GM19395 (cell line): ENCODE results near the gene INPP1.

Source experiments
- ATAC-seq: cut with Tn5 transposase; IDR thresholded peaks from one replicate; pipeline ENCODE4 v1.9.1; 2021; ENCODE audit warnings: mild to moderate bottlenecking, moderate library complexity; ENCODE audit not compliant: unreplicated experiment

The INPP1 gene

DNA sequence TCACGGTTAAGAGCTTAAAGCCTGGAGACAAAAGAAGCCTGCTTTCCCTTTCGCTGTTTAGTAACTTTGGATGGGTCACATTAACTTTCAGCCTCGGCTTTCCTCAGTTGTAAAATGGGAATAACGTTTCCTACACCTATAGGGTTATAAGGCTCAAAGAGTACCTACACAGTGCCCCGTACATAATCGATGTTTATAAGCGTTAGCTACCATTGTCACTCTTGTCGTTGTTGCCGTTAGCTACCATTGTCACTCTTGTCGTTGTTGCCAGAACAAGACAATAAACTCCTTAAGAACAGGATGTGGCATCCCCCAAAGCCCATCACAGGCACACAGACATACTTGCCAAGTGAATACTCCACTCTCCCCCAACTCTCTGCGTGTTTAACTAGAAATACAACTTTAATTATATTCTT is 63.9 kb downstream of the INPP1 start:
- peak; percentile 0 for ATAC-seq

DNA sequence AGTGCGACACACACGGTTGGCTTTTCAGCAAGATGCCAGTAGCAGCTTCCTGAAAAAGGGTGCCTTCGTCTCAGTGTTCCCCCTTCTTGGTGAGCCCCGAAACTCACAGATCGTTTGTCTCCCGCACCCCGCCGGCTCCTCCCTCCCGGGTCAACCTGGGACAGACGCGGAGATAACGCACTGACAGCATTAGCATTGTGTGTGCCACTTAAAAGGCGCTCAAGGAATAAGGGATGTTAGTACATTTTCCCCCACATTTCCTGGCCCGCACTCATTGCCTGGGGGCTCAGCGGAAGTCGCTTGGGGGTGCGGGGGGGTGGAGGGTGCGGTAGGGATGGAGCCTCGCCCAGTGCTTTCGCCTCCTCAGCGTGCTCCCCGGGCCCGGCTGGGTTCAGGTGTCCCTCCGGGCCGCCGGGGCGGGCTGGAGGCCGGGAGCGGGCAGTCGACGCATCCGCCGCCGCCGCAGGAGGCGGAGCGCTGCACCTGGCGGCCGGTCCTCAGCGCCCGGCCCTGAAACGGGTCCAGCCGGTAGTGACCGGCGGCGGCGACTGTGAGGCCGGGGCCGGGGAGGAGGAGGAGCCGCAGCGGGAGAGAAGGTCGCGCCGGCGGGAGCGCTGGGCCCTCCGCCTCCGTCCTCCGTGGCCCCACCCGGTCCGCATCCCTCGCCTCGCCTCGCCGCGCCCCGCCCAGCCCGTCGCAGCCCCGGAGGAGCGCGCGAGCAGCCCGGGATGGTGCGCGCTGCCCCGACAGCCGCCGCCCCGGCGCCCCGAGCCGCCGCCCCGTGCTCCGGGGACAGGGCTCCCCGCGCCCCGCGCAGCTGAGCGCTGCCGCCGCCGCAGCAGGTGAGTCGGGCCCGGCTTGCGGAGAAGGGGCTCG is 64.5 kb downstream of the INPP1 start, which contains the start of gene MFSD6:
Gene MFSD6, plus strand, starts transcription at position 694 of the 876 bp plus-strand sequence. CDS start 27,675 bp downstream, outside the sequence.
- peak; percentile 58 for ATAC-seq

DNA sequence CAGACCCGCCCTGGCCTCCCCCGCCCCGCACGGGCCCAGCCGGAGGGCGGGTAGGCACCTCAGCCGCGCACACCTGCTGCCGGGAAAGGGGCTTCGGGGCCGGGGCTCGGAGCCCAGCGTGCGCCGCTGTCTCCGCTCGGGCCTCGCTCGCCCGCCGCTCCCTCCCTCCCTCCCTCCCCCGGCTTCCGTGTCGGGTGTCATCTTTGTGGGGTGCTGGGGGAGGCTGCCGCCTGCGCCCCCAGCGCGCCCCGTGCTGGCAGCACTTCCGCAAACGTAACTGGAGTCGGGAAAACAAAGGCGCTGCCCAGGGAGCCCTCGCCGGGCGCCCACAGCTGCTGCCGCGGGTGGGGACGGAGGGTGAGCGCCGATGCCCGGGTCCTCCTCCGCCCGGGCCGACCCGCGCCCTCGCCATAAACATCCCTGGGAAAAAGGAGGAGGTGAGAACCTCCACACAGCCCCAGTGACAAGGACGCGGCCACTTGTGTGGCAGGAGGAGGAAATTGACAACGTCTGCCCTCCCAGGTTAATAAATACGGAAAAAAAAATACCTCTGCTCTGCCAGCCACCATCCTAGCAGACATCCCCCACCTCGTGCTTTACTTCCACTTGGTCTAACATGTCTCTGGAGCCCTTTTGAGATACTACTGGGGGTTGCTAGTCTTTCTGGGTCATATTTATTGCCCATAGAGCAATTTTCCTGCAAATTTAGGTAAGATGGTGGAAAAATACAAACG is 65.3 kb downstream of the INPP1 start:
- peak; percentile 68 for ATAC-seq

DNA sequence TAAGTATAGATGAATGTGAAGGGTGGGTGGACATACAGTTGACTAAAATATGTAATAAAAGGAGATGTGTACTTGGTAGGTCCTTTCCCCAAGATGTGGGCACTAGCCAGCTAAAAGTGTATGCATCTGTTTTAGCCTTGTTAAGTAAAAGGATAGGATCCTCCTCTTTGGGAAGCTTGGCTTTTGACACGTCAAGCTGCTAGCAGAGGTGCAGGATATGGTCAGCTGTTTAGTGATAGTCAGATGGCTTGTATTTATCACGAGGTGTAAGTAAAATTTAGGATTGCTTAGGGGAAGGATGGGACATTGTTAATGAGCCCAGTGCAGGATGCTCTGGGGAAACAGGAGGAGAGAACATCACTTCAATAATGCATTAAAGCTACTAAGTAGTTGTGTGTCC is 66.2 kb downstream of the INPP1 start:
- ATAC-seq = no peak

DNA sequence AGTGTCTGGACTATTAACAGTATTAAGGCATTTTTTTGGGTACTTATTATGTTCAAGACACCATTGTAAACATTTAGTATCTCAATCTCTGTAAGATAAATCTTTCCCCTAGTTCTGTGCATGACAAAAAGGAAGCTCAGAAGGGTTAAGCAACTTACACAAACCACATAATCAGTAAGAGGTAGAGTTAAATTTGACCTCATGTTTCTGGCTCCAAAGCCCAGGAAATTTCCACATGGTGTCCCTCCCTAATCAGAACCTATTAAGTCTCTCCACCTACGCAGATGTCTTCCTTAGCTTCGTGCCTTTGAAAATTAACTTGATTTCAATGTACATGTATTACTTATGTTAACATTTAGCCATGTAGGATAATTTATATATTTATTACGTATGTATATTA is 66.8 kb downstream of the INPP1 start:
- ATAC-seq = no peak

DNA sequence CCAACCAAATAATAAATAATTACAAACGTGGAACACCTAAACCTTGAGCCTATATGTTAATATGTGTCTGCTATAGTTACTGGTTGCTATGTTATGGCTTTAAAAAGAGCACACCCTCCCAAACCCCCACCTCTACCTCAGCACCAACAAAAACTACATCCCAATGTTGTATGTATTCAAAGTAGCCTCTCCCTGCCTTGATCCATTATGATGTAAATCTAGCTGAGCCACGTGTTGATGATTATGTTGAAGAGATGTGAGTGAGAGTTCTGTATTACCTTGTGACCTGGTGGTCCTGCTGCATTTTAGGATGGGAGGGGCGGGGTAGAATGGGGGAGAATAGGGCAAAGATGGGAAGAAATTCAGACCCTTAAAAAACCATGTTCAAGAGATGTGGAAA is 69.6 kb downstream of the INPP1 start:
- no peak for ATAC-seq

DNA sequence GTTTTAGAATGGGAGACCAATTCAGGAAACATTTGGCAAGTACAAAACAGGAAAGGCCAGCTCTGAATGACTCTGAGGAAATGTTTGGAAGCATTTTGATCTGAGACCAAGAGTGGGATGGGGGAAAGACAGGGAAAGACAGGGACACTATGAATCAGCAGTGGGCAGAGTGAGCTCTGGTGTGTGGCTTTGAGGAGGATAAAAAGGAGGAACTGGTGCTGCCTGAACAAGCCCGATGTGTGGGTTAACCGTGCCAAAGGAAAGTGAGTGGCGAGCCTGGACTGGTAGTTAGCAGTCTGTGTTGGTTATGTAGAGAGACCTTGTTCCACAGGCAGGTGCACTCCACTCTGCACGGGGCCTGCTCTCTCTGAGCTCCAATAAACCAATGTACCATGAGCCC is 70.0 kb downstream of the INPP1 start:
- no peak for ATAC-seq

DNA sequence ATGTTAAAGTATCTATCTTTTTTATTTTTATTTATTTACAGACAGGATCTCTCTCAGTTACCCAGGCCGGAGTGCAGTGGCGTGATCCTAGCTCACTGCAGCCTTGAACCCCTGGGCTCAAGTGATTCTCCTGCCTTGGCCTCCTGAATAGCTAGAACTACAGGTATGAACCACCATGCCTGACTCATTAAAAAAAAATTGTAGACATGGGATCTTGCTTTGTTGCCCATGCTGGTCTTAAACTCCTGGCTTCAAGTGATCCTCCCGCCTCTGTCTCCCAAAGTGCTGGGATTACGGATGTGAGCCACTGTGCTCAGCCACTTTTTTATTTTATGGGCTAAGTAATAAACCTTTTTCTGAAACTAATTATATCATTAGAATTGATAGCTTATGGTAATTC is 71.9 kb downstream of the INPP1 start:
- no peak for ATAC-seq

DNA sequence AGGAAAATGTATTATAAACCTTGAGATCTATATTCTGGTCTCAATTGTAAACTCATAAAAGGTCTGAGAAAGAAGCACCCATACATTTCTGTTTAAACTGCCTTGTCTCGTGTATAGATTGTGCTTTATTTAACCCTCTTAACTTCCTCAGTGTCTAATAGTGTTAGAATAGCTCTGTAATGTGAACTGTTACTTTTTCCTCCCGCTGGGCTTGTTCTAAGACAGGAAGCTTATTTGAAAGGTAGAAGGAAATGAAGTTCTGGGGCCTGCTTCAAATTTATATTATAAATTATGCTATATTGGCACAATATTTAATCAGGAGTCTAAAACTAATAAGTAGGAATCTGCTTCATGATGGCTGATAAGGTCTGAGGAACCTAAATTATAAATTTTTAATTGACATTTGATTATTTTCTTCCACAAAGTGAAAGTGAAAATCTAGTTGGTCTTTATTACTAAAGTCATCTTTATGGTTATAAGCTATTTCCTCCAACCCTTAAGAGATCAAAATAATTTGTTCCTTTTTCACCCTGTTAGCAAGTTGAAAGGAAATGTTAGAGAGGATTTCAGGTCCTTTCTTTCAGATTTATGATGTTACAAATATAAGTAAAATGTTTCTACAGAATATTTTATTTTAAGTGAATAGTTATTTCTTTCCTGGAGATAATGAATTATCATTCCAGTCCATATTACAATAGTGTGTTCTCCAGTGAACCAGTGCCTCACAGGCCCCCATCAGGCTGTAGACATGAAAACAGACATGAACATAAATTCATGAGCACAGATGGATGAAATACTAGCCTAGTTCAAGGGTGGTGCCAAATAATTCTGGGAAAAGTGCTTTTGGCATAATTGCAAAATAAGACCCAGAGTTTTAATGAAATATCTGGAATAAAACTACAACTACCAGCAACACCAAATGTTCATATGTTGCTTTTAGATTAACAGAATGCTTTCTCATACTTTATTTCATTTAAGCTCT is 72.7 kb downstream of the INPP1 start:
- ATAC-seq = no peak

DNA sequence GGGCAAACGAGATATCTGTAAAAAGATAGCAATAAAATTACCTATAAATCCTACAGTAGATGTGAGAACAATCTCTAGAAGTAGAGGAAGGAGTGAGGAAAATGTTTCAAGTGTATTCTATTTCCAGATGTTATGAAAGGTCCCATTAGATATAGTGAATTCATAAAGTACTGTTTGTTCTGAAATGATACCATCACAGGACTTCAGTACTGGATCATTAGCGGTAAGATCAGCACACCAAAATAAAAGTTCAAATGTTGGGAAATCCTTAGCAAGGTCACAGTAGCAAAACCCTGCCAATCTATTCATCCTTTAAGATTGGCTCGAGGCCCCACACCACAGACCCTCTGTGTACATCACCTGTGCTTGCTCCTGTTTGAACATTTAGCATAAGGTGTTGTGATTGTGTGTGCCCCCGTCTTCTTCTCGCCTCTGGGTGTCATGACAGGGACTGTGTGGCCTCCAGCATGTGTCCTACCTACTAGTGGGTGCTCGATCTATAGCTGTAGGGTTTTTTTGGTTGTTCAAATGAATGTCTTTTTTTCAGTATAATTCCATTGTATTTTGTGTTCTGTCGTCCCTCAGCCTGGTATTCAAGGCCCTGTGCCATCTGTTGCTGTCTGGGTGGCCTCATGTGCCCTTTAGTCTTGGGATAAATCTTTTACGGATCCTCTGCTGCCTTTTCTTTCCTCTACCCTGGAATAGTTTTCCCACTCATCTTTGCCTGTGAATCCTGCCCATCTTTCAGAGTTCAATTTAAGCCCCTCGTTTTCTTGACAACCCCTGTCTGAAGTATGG is 73.9 kb downstream of the INPP1 start:
- no peak for ATAC-seq

DNA sequence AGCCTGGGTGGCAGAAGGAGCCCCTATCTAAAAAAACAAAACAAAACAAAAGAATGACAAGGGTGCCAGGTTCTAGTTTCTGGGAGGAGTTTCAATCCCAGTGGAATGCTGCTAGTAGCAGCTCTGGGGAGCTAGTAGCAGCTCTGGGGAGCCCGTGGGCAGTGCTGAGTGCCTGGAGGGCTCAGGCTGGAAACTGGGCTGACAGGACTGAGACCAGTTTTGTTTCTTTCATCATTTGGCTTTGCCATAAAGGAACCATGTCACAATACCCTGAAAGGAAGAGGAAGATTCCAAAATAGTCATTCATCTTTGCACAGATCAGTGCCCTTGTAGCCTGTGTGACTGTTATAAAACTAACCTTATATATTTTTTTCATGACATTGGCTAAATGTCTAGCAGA is 75.3 kb downstream of the INPP1 start:
- no peak for ATAC-seq

DNA sequence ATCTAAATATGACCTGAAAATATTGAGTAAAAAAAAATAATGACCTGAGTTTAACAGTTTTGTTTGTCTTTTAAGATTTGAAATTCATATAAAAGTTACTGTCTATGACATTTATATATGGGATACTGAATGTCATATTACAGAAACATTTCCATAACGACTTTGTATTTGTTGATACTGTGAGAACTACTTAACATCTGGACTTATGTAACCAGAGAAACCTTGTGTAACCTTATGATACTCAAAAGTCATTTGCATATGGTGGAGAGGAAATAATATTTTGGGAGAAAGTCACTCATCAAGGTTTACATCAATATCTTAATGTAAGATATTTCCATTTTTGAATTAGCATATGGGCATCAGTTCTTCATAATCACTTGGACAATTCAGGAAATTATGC is 77.4 kb downstream of the INPP1 start:
- ATAC-seq = no peak
